ENCODE measurements around the gene CACNA1D.

Gene CACNA1D

DNA sequence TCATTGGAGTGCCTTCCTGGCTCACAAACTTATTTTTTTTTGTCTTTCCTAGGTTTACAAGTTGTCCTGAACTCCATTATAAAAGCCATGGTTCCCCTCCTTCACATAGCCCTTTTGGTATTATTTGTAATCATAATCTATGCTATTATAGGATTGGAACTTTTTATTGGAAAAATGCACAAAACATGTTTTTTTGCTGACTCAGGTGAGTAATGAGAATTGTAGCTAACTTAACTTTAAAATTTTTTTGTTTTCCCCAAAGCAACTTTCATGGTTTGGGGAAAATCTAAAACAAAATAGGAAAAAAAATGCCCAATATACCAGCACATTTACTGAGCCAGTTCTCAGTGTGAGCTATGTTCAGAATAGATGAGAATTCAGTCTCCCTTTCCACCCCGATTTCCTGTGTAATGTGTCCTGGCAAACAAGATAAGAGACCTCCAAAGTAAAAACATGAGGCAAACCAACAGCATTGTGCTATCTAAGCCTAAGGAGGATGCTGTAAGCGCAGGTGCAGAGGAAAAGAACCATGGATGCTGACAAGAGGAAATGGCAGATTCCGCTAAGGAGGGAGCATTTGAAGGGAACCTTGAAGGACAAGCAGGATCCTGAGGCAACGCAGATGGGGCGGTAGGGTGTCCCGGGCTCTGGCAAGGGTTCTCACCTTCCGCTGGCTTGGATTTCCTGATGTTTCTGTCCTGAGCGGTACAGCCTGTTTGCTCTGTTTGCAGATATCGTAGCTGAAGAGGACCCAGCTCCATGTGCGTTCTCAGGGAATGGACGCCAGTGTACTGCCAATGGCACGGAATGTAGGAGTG lies 171.4 kb downstream of the CACNA1D start:
- DNase-seq, result no peak

DNA sequence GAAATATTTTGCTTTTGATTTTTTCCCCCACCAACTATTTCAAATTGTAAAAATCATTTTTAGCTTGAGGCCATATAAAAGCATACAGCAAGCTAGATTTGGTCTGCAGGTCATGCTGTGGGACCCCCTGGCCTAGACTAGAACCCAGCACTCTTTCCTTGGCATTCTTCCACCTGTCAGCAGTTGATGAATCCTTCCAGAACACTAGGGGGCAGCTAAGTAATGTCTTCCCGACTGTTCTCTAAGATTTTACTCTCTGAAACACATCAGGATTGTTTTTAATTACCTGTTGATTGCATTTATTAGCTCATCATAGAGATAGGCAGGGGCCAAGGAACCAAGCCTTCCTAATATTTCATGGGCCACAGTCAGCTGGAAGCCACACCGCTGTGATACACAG lies 174.5 kb downstream of the CACNA1D start:
- no peak for DNase-seq

- no peak for DNase-seq
Measured at GRCh38 chr3:53670721-53671120, 176.3 kb downstream of the CACNA1D start.

GRCh38 chr3:53671192-53671960 lies 177.0 kb downstream of the CACNA1D start:
- no peak for DNase-seq

GRCh38 chr3:53671961-53672299 lies 177.5 kb downstream of the CACNA1D start:
- DNase-seq, result no peak

GRCh38 chr3:53672981-53673380 lies 178.6 kb downstream of the CACNA1D start:
- DNase-seq, result no peak

- no peak for DNase-seq
Measured at GRCh38 chr3:53673722-53674350, 179.4 kb downstream of the CACNA1D start.

- no peak for DNase-seq
Measured at GRCh38 chr3:53674582-53674981, 180.2 kb downstream of the CACNA1D start.

GRCh38 chr3:53675022-53675697 lies 180.7 kb downstream of the CACNA1D start:
- no peak for DNase-seq

DNA sequence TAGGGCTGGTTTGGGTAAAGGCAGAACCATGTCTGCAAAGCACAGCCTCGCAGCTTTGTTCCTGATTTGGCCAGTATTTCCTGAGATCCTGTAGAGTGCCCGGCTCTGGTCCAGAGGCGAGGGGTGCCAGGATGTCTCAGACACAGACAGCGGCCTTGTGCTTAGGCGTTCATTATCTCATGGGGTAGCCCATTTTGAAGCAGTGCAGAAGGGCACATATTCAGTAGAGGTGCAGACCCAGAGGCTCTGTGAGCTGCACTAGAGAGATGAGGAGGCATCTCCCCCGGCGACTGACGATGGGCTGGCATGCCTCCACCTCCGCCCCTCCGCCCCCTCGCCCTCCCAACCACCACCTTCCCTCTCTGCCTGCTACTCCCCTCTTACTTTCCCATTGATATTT lies 181.5 kb downstream of the CACNA1D start:
- DNase-seq, result no peak

DNA sequence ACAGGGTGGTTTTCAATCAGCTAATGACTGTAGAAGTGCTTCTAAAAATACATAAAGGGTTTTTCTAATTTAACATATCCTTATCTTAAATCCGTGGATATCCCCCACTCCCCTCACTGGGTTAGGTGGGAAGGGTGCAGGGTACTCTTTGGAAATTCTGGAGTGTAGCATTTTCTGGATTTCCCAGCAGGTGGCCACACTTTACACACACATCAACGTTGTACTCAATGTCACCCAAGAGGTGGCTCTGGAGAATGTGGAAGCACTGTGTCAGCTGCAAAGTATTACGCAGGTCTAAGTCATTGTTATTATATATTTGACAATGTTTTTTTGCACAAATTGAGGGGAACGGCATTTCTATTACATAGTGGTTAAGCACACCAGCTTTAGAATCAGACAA lies 183.0 kb downstream of the CACNA1D start:
- no peak for DNase-seq

DNA sequence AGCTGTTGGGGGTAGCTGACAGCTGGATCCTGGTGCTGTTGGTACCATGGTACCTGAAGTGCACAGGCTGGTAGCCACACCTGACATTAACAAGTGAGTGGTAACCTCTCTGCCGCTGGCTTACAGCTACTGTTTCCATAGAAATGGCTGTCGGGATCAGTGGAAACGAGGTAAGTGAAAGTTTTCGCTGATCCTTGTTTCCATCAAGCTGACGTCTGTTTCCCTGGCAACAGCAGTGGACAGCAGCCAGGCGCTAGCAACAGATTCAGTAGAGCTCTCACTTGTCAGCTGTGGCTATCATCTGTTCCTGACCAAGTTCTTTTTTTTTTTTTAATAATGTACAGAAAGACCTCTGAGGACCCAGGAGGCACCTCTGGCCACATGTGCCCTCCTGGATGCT lies 185.6 kb downstream of the CACNA1D start:
- DNase-seq, result no peak

DNA sequence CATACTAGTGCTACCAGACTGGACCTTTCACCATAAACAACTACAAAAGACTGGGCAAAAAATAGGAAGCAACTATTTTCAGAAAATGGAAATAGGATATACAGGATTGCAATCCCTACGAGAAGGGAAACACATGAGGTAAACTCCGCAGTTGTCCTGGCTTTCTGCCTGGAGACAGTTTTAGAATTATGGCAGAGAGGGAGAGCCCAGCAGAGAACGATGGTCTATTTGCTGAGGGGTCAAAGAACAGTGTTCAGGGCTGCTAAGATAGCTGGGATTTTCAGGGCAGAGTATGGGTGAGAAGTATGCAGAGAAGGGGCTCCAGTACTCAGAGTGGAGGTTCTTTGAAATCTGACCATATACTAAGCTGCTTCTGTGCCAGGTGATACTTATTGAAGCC lies 188.4 kb downstream of the CACNA1D start:
- DNase-seq, result no peak

GRCh38 chr3:53688066-53688465 lies 193.7 kb downstream of the CACNA1D start:
- no peak for DNase-seq

- no peak for DNase-seq
Measured at GRCh38 chr3:53688989-53689388, 194.6 kb downstream of the CACNA1D start.

GRCh38 chr3:53689681-53690080 lies 195.3 kb downstream of the CACNA1D start:
- DNase-seq, result no peak

GRCh38 chr3:53690521-53690920 lies 196.1 kb downstream of the CACNA1D start:
- DNase-seq, result no peak

- DNase-seq, result no peak
Measured at GRCh38 chr3:53691349-53691748, 196.9 kb downstream of the CACNA1D start.

DNA sequence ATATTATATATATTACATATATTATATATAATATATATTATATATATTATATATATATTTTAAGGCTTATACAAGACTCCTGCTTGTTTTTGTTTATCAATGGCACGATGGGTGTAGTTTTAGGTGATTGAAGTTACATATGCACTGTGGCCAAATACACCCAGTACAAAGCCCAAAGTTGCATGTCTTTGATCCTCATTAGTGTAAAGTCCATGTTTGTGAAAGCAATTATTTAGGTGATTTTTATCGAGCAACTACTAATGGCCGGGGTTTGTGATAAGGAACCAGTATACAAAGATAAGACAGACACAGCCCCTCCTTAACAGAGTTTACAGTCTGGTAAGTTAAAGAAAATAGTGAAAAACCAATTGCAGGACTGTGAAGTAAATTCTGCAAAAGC lies 197.5 kb downstream of the CACNA1D start:
- no peak for DNase-seq

DNA sequence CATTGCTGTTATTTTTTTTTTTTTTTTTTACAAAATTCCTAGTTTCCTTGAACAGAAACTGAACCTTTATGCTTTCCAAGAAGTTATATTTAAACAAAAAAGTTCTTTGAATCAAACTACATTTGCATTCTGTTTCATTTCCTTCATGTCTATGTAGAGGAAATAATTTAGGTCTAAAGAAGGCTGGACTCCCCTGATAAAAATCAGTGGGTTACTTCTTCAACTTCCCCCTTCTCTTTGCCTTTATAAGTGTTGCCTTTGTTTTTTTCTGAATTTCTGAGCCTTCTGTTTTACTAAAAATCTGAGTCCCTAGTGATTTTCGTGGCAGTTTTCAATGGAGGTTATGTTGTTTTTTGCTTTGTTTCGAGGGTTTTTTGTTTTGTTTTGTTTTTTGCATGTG lies 199.0 kb downstream of the CACNA1D start:
- DNase-seq, result no peak

GRCh38 chr3:53694046-53694445 lies 199.6 kb downstream of the CACNA1D start:
- DNase-seq, result no peak

DNA sequence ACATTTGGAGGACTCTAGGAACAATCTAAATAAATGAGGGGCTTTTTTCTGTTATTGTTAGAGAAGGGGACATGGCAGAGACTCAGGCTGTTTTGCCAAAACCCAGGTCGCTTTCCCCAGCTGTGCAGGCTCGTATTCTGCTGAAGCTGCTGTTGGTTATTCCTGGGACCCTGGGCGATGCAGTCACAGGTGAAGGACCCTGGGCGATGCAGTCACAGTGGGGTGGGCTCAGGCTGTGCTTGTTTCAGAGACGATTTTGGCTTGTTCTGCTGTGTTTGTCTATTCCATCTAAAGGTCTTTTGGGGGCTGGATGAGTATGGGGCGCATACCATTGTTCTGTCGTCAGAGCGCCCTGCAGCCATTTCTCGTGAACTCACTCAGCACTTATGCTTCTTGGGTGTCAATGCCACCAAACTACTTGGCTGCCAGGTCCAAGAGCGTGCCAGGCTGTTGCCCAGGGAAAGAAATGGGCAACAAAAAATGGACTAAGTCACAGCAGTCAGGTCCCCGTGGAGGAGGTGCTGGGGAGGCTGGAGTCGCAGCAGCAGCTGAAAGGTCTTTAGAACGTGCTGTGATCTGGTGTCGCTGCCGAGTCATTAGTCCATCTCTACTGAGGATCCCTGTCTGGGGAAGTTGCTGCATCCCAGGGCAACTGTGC lies 200.4 kb downstream of the CACNA1D start:
- DNase-seq, result no peak

- DNase-seq, result no peak
Measured at GRCh38 chr3:53695324-53695690, 200.9 kb downstream of the CACNA1D start.
